NCI-H2029 (cell line): ENCODE results near the gene MCCD1.
A peak's percentile ranks its signal among the peaks of the same experiment; 100 is the strongest.
"Not testable (repeated sequence)": the region's sequence is repeated elsewhere in the genome, so short reads cannot be mapped to it uniquely, and the experiment has no call there.

Experiments used
- DNase-seq: peaks from one replicate; lab custom pipeline; 2025; lab: John Stamatoyannopoulos, UW

Gene MCCD1

GRCh38 chr6:31528821-31529328, at the start of gene MCCD1:
Gene MCCD1, plus strand, starts transcription at chr6:31528962. Its CDS starts 53 bp downstream, at chr6:31529015.
- DNase-seq, result no peak

DNA sequence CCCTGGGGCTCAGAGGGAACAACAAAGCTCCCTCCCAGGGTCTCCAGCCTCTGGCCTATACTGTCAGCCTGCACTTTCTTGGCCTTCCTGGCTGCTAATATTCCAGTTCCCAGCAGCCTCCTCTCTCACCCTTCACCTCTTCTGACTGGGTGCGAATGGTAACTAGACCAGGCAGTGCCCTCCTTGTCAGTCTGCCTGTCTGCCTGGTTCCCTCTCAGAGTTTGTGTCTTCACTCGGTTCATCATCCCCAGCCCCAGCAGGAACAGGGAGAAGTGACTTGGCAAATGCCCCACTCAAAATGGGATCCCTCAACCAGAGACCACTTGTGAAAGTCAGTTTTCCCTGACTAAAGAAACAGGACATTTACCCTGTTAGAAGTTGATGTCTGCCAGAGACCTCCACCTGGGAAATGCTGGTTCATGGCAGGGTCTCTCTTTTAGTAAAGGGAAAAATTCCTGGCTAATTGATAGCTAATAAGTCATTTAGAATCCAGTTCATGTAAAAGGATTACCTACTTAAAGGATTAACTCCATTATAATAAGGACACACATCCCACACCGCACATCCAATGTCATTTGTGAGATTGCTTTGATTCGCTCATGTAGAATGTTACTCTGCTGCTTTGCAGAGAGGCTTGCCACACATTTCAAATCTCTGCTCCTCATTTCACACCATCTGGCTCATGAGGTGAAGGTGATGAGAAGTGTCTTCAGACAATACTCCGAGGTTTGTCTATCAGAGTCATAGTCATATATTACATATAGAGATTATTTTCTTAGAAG, 49.4 kb upstream of the MCCD1 start:
- no peak for DNase-seq

DNA sequence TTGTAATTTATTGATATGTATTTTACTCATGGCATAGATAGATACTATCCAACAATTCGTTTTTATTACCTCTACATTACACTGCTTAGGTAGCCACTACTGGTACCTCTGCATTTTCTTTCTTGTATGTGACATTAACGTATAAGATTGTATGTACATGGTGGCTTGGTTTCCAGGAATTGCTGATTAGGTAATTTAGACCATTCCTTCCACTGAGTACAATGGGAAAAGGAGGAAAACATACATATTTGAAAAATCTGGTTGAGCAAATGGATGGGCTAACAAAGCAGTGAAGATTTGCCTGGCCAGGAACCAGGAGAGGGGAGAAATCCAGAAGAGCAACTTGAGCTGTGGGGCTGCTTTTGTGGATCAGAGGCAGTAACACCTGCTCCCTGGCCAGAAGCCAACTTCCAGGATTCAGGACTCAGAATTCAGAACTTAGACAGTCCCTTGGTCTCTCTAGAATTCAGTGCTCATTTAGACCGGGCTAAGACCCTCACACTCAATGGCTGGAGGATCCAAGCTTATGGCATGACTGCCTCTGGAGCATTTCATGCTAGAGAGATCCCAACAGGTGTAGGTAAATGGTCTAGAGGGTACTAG, 48.7 kb upstream of the MCCD1 start:
- DNase-seq, result no peak

GRCh38 chr6:31480574-31480973, 48.2 kb upstream of the MCCD1 start:
- no peak for DNase-seq

DNA sequence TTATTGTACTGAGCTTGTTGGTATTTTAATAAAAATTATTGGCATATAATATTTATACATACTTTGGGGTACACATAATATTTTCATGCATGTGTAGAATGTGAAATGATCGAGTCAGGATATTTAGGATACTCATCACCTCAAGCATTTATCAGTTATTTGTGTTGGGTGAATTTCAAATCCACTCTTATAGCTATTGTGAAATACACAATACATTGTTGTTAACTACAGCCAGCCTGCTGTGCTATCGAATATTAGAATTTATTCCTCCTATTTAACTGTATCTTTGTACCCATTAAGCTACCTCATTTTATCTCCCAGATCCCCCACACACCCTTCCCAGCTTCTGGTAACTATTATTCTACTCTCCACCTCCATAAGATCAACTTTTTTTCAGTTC, 45.4 kb upstream of the MCCD1 start:
- no peak for DNase-seq

DNA sequence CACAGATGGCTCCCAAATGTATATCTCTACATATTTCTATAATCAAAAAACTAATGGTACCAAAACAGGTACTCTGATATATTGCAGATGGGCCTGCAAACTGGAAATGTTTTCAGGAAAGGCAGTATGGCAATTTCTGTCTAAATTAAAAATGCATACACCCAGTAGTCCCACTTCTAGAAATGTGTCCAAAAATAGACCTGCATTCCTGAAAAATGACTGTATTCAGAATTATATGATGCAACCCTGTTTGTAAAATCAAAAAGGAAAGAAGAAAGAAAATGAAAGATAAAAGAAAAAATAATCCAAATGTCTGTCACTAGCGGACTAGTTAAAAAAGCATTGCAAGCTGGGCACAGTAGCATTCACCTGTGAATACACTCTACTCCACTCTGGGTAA, 43.7 kb upstream of the MCCD1 start:
- no peak for DNase-seq

DNA sequence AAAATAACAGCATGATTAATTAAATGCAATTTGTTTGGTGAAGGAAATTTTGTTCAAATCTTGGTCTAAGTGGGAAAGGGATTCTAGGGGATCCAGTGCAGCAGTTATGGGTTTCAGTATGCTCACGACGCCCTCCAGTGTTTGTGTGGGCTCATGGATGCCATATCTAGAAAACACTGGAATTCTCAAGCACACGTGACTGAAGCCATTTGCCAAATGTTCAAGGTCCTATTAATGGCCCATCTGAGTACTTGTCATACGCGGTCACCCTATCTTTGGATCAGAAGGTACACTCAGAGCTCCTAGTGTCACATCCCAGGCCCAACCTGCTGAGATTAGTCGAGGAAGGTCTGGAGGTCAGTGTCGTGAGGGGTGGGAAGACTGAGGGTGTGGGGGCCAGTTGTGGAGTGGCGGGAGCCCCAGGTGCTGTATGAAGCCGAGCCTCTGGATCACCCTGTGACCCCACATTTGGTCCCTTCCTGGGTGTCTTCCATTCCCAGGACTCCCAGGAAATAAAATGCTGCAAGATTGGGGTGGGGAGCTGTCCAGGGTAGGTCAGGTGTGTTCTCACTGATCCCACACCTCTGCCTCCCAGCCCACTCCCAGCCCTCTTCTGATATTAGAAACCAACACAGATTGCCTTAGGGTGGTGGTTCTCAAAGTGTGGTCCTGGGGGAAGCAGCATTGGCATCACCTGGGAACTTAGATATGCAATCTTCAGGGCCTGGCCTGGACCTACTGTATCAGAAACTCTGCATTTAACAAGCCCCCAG, 42.5 kb upstream of the MCCD1 start:
- not testable (repeated sequence) for DNase-seq

GRCh38 chr6:31487674-31488073, 41.1 kb upstream of the MCCD1 start:
- DNase-seq, result not testable (repeated sequence)

DNA sequence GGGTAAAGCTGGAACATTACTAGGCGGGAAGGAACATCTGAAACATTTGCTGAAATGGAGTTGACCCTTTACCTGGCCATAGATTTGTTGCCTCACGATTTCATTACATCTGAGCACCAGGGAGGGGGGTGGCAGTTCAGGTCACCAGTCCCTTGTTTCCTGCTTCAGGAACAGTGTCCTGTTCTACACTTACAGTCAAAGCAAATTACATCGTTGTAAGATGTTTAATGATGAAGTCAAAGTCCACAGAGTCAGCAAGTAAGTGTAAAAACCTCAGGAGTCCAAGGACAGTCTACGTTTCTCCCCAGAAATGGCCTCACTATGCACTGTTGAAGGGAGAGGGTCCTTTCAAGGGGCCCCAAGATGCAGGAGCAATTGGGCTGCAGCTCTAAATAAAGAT, 39.7 kb upstream of the MCCD1 start:
- no peak for DNase-seq

- DNase-seq, result no peak
These were observed 38.5 kb upstream of the MCCD1 start for GRCh38 chr6:31490115-31490873.

DNA sequence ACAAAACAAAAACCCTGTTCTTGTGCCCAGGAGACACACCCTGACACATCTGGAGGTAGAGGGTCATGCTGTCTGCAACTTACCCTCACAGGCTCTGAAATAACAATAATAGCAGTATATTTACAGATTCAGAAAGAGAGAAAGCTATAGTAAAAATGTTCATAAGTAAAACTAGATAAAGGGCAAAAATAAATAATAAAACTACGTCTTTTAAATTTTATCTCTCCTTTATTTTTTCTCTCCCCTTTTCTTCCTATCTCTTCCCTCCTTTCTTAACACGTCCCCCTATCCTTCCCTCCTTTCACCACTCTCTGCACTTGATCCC, 35.2 kb upstream of the MCCD1 start:
- DNase-seq, result not testable (repeated sequence)

DNA sequence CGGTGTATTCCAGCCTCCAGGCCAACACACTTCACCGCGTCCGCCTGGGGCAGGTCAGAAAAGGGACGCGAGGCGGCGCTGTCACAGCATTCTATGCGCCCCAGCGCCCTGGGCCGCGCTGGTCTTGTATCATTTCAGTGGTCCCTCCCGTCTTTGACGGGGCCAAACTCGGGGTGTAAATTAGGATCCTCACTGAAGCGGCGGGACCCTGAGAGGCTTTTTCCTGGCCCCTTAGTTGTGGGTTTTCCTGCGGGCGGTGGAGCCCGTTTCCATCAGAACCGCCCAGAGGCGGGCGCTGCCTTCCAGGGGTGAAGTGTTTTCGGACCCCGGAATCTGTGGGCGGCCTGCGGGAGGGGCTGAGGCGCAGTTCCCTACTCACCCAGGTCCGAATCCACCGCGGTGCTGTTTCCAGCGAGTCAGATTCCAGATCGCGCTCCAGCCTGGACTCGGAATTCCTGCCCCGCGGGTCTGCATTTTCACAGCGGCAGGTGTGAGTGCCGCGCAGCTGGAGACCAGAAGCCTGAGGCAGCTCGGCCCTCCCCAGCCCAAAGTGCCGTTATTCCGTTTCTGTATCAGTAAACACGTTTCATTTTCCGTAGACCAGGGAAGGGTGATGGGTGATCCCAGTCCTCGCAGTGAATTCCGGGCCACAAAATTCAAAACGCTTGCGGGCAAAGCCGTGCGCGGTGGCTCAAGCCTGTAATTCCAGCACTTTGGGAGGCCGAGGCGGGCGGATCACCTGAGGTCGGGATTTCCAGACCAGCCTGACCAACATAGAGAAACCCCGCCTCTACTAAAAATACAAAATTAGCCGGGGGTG, 34.7 kb upstream of the MCCD1 start:
- DNase-seq, result peak; percentile 60

DNA sequence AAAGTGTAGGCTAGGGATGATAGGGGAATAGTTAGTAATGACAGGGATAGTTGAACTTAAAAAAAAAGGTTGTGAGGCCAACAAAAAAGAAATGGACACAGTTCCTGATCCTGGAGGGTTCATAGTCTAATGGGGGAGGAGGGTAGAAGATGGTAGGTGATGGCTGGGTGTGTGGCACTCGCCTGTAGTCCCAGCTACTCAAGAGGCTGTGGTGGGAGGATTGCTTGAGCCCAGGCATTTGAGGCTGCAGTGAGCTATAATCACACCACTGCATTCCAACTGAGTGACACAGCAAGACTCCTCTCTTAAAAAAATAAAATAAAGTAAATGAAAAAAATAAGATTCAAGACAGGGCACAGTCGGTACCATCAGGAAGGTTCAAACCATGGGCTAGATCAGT, 33.2 kb upstream of the MCCD1 start:
- no peak for DNase-seq

DNA sequence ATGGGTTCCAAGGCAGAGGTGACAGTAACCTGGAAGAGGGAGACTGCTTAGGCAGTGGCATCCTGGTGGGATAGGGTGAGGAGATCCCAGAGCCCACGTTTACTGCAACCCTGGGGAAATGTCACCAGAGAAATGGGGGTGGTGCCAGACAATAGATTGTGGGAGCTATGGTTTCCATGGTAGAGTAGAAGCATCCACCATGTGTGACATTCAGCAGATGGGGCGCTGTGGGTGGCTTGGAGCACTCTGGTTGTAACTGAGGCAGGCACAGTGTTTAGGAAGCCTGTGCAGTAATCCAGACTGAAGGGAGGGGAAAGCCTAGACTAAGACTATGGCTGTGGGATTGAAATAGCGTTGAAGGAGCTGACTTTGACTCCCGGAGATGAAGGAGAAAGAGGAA, 31.9 kb upstream of the MCCD1 start:
- not testable (repeated sequence) for DNase-seq

DNA sequence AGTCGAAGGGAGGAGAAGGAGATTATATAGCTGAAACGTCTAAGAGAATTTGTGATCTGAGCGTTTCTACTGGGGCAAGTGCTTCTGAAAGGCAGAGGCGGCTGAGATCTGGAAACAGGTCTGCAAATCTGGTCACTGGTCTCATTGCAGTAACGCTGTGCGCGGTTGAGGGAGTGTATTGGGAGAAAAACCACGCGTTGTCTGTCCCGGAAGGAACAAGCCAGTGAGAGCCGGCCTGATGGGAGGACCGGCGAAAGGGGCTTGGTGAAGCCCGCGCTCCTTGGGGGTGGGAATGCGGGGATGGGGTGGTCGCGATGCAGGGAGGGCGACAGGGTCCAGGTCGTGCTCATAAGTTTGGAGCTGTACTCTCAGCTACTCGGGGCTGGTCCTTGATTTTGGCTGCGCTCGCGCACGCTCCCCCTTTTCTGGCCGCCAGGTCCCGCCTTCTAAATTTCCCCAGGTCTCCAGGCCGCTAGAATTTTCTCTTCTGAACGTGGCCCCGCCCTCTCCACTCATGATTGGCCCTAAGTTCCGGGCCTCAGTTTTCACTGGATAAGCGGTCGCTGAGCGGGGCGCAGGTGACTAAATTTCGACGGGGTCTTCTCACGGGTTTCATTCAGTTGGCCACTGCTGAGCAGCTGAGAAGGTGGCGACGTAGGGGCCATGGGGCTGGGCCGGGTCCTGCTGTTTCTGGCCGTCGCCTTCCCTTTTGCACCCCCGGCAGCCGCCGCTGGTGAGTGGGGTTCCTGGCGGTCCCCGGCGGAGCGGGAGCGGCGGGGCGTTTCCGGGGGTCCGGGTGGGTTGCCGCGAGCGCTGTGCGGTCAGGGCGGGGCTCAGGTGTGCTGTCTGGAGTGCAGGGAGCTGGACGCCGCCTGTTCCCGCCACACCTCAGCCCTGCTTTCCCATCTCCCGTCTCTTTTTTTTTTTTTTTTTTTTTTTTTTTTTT, 31.0 kb upstream of the MCCD1 start, which contains the start of gene MICB:
MICB (plus strand) TSS at position 615 of the 946 bp plus-strand sequence; CDS start at position 664, 49 bp downstream.
- peak; percentile 32 for DNase-seq

DNA sequence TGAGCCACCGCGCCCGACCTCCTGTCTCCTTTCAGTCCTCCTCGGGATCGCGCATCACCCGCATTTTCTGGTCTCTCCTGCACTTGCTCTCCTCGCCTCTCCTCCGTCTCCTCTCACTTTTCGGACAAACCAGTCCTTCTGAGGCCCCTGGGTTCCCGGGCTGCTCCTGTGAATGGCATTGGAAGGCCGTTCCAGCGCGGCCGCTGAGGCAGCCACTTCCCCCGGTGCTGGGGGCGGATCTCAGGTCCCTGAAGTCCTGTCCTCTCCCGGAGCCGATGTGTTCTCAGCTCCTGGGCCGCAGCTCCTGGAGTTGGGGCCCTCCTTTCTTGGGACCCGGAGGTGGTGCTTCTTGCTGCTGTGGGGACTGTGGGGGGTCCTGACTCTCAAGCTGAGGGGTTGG, 30.0 kb upstream of the MCCD1 start:
- DNase-seq, result no peak

DNA sequence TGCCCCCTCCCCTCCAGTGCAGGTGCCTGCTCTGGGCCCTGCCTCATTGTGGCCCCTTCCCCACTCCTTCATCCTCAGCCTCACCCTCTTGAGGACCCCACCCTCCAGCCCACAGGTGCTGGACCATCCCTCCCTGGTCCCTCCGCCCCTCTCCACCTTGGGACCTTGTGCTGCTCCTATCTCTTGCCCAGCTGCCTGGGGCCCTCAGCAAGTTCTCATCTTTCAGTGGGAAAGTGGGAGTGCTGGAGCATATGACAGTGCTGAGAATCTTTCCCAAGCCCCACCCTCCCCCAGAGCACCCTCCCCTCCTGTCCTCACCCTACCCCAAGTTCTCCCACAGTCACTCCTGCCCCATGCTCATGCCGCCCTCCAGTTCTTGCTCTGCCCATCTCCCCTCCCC, 29.1 kb upstream of the MCCD1 start:
- DNase-seq, result not testable (repeated sequence)

DNA sequence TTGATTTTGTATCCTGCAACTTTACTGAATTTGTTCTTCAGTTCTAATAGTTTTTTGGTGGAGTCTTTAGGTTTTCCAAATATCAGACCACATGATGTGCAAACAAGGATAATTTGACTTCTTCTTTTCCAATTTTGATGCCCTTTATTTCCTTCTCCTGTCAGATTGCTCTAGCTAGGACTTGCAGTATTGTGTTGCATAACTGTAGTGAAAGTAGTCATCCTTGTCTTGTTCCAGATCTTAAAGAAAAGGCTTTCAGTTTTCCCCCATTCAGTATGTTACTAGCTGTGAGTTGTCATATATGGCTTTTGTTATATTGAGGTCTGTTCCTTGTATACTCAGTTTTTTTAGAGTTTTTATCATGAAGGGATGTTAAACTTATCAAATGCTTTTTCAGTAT, 26.2 kb upstream of the MCCD1 start:
- DNase-seq, result no peak

DNA sequence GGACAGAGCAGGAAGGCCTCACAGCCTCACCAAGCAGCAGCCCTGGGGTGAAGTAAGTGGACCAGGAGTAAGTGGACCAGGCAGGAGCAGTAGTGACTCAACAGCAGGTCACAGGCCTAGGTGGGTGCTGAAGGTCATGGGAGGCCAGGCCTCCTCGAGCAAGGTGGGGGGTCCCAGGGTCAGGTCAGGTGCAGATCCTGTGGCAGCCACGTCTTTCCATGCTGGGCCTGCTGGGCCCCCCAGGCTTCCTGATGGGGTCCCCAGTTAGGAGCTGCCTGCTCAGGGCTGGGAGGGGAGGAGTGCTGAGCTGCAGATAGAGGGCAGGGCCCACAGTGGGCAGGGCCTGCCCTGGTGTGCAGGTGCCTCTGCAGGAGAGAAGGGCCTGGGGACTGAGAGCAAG, 19.7 kb upstream of the MCCD1 start:
- DNase-seq, result not testable (repeated sequence)

DNA sequence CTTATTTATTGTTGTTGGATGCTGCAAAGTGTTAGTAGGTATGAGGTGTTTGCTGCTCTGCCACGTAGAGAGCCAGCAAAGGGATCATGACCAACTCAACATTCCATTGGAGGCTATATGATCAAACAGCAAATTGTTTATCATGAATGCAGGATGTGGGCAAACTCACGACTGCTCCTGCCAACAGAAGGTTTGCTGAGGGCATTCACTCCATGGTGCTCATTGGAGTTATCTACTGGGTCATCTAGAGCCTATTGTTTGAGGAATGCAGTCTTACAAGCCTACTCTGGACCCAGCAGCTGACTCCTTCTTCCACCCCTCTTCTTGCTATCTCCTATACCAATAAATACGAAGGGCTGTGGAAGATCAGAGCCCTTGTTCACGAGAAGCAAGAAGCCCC, 18.8 kb upstream of the MCCD1 start:
- DNase-seq, result no peak
